Ishikawa (cell line): Measurements from ENCODE around the gene SLC39A9.

Experiments
- CREB1 ChIP-seq: IDR thresholded peaks from 2 replicates; pipeline ENCODE4 v1.6.1; 2012; ENCODE audit warnings: low read depth
- FOXM1 ChIP-seq: IDR thresholded peaks from 2 replicates; pipeline ENCODE4 v1.6.1; 2012; ENCODE audit warnings: low read depth, borderline replicate concordance
- RAD21 ChIP-seq: IDR thresholded peaks from 2 replicates; pipeline ENCODE4 v1.6.1; 2012; ENCODE audit warnings: low read depth
- TEAD4 ChIP-seq: IDR thresholded peaks from 2 replicates; pipeline ENCODE4 v1.6.1; 2012
- TF ChIP-seq, protein P1 (sequence below): IDR thresholded peaks from 2 replicates; pipeline ENCODE4 v1.6.1; 2012; ENCODE audit warnings: low read depth, mild to moderate bottlenecking
- TF ChIP-seq, protein P2 (sequence below): IDR thresholded peaks from 2 replicates; pipeline ENCODE4 v1.6.1; 2012
- TF ChIP-seq, protein P3 (sequence below): IDR thresholded peaks from 2 replicates; pipeline ENCODE4 v1.6.1; 2012

DNA sequence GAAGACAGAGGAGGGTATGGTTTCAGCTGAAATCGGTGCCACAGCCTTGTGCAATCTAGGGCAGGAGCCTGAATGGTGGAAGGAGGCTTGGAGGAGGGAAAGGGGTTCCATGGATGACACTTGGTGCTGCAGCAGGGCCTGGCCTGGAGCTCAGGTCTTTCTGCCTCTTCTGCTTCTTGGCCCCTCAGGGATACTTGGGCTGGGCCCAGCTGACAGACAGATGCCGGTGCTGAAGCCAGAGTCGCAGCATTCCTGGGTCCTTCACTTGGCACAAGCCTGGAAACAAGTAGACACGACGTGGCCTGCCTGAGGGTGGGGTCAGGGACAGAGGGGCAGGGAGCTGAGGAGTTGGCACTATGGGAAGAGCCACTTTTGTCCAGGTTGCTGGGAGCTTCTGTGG, 81.6 kb downstream of the SLC39A9 start:
- no peak for TF ChIP-seq RAD21
- TF ChIP-seq, protein P1, sequence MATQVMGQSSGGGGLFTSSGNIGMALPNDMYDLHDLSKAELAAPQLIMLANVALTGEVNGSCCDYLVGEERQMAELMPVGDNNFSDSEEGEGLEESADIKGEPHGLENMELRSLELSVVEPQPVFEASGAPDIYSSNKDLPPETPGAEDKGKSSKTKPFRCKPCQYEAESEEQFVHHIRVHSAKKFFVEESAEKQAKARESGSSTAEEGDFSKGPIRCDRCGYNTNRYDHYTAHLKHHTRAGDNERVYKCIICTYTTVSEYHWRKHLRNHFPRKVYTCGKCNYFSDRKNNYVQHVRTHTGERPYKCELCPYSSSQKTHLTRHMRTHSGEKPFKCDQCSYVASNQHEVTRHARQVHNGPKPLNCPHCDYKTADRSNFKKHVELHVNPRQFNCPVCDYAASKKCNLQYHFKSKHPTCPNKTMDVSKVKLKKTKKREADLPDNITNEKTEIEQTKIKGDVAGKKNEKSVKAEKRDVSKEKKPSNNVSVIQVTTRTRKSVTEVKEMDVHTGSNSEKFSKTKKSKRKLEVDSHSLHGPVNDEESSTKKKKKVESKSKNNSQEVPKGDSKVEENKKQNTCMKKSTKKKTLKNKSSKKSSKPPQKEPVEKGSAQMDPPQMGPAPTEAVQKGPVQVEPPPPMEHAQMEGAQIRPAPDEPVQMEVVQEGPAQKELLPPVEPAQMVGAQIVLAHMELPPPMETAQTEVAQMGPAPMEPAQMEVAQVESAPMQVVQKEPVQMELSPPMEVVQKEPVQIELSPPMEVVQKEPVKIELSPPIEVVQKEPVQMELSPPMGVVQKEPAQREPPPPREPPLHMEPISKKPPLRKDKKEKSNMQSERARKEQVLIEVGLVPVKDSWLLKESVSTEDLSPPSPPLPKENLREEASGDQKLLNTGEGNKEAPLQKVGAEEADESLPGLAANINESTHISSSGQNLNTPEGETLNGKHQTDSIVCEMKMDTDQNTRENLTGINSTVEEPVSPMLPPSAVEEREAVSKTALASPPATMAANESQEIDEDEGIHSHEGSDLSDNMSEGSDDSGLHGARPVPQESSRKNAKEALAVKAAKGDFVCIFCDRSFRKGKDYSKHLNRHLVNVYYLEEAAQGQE: no peak
- TF ChIP-seq CREB1: no peak
- no peak for TF ChIP-seq TEAD4
- TF ChIP-seq, protein P2, sequence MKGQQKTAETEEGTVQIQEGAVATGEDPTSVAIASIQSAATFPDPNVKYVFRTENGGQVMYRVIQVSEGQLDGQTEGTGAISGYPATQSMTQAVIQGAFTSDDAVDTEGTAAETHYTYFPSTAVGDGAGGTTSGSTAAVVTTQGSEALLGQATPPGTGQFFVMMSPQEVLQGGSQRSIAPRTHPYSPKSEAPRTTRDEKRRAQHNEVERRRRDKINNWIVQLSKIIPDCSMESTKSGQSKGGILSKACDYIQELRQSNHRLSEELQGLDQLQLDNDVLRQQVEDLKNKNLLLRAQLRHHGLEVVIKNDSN: no peak
- no peak for TF ChIP-seq FOXM1
- TF ChIP-seq, protein P3, sequence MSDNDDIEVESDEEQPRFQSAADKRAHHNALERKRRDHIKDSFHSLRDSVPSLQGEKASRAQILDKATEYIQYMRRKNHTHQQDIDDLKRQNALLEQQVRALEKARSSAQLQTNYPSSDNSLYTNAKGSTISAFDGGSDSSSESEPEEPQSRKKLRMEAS: no peak
